PFSK-1 (cell line): ENCODE measurements around the gene MRTFB.

Experiments
- FOXP2 ChIP-seq: optimal IDR thresholded peaks from 2 replicates; pipeline ENCODE3; 2011; ENCODE audit warnings: borderline replicate concordance, control low read depth, inconsistent platforms; ENCODE audit not compliant: insufficient read depth; ENCODE audit errors: extremely low read length, extremely low read depth
- POLR2AphosphoS5 ChIP-seq: IDR thresholded peaks from 2 replicates; pipeline ENCODE4 v1.6.1; 2012; ENCODE audit warnings: low read depth, mild to moderate bottlenecking, control low read depth, low read length, moderate library complexity
- SIN3A ChIP-seq: IDR thresholded peaks from 2 replicates; pipeline ENCODE4 v1.6.1; 2012; ENCODE audit warnings: mild to moderate bottlenecking, low read length, moderate library complexity, borderline replicate concordance; ENCODE audit not compliant: insufficient read depth
- TAF1 ChIP-seq: IDR thresholded peaks from 2 replicates; pipeline ENCODE4 v1.6.1; 2012; ENCODE audit warnings: low read length, control low read depth, borderline replicate concordance; ENCODE audit not compliant: insufficient read depth
- TF ChIP-seq, protein P1 (sequence below), 2 experiments: IDR thresholded peaks; 2 replicates each; pipeline versions ENCODE4 v1.6.1 to v1.8.0; 2011 to 2012; ENCODE audit warnings: low read depth in 2 of 2, low read length in 2 of 2, control low read depth in 1 of 2, inconsistent platforms in 1 of 2, mild to moderate bottlenecking in 1 of 2, moderate library complexity in 1 of 2; ENCODE audit not compliant: insufficient read depth in 1 of 2

MRTFB gene

DNA sequence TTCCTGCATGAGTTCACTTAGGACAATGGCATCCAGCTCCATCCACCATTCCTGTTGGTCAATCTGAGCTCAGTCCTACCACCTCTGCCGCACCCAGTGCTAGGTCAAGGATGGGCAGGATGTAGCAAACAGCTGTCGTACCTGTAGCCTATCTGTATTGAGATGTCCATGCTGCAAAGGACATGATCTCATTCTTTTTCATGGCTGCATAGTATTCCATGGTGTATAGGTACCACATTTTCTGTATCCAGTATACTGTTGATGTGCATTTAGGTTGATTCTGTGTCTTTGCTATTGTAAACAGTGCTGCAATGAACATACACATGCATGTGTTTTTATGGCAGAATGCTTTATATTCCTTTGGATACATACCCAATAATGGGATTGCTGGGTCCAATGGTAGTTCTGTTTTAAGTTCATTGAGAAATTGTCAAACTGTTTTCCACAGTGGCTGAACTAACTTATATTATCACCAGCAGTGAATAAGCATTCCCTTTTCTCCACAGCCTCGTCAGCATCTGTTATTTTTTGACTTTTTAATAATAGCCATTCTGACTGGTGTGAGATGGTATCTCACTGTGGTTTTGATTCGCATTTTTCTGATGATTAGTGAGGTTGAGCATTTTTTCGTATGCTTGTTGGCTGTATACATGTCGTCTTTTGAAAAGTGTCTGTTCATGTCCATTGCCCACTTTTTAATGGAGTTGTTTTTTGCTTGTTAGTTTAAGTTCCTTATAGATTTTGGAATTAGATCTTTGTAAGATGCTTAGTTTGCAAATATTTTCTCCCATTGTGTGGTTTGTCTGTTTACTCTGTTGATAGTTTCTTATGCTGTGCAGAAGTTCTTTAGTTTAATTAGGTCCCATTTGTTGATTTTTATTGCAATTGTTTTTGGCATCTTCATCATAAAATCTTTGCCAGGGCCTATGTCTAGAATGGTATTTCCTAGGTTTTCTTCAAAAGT, 7.2 kb upstream of the MRTFB start:
- TF ChIP-seq SIN3A = no peak
- no peak for TF ChIP-seq TAF1
- TF ChIP-seq POLR2AphosphoS5 = no peak
- no peak for TF ChIP-seq FOXP2

DNA sequence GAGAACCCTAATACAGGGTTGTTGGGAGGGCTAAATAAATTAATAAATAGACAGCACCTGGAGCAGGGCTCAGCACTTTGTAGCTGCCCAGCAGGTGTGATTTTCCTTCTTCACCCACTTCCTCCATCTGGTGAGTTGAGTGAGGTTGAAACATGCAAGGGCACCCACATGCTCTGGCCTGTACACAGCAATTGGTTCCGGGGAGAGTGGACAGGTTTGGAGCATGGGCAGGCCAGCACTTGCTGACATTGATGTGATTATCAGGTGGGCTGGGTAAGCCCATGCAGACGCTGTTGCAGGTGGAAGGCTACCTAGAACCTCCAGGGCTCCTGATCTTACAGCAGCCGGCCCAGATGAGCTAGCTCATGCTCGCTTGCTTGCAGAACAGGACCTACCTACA, 1.3 kb upstream of the MRTFB start:
- TF ChIP-seq SIN3A (no peak), POLR2AphosphoS5 (no peak), FOXP2 (no peak), TAF1 (no peak)
- TF ChIP-seq, protein P1, sequence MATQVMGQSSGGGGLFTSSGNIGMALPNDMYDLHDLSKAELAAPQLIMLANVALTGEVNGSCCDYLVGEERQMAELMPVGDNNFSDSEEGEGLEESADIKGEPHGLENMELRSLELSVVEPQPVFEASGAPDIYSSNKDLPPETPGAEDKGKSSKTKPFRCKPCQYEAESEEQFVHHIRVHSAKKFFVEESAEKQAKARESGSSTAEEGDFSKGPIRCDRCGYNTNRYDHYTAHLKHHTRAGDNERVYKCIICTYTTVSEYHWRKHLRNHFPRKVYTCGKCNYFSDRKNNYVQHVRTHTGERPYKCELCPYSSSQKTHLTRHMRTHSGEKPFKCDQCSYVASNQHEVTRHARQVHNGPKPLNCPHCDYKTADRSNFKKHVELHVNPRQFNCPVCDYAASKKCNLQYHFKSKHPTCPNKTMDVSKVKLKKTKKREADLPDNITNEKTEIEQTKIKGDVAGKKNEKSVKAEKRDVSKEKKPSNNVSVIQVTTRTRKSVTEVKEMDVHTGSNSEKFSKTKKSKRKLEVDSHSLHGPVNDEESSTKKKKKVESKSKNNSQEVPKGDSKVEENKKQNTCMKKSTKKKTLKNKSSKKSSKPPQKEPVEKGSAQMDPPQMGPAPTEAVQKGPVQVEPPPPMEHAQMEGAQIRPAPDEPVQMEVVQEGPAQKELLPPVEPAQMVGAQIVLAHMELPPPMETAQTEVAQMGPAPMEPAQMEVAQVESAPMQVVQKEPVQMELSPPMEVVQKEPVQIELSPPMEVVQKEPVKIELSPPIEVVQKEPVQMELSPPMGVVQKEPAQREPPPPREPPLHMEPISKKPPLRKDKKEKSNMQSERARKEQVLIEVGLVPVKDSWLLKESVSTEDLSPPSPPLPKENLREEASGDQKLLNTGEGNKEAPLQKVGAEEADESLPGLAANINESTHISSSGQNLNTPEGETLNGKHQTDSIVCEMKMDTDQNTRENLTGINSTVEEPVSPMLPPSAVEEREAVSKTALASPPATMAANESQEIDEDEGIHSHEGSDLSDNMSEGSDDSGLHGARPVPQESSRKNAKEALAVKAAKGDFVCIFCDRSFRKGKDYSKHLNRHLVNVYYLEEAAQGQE (IDR thresholded peaks at IDR 0.05; ENCODE audit: insufficient read depth in 1 of 2, low read depth in 2 of 2, low read length in 2 of 2) = no peak

DNA sequence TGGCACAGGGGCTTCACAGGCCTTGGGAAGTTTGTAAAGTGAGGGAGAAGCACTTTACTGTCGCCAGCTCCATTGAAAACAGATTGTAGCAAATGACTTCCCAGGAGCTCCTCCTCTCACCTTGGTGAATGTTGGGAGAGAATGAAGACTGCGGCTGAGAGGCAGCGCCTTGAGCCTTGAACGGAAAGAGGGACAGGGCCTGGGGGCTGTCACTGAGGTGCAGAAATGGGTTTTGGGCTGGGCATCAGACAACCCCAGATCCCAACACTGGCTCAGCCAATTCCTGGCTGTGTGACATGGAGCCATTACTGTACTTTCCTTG, 603 bp upstream of the MRTFB start:
- no peak for TF ChIP-seq FOXP2
- TF ChIP-seq SIN3A = no peak
- TF ChIP-seq, protein P1 (IDR thresholded peaks at IDR 0.05; ENCODE audit: insufficient read depth in 1 of 2, low read depth in 2 of 2, low read length in 2 of 2) = no peak
- no peak for TF ChIP-seq TAF1
- no peak for TF ChIP-seq POLR2AphosphoS5

DNA sequence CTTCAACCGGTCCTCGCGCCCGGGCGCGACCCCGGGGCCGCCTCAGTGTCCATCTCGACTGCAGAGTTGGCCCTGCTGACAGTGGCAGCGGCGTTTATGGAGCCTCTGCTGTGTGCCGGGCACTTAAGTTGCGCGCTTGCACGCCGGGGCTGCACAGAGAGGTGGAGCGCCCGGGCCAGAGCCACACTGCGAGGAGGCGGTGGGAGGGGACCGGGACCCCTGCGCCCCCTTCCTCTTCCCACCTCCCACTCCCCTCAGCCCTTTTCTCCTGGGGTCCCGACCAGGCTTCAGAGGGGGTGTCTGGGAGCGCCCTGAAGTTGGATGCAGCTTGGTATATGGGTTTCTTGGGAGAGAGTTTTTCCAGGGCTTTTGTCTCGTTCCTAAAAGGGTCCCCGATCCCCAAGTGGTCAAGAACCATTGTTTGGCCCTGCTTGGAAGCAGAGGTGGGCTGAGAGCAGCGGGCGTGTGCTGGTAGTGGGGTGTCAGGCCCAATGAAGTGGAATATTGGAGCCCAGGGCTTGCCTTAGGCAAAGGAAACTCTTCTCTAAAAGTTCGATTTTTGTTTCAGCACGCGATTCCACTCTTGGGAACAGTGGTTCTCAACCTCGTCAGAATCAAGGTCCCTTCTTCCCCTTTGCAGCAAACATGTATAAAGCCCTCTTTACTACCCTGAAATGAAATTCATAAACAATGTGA, 605 bp downstream of the MRTFB start:
- TF ChIP-seq, protein P1 (IDR thresholded peaks at IDR 0.05; ENCODE audit: insufficient read depth in 1 of 2, low read depth in 2 of 2, low read length in 2 of 2) = no peak
- TF ChIP-seq FOXP2 = no peak
- TF ChIP-seq POLR2AphosphoS5 = no peak
- no peak for TF ChIP-seq TAF1
- no peak for TF ChIP-seq SIN3A

DNA sequence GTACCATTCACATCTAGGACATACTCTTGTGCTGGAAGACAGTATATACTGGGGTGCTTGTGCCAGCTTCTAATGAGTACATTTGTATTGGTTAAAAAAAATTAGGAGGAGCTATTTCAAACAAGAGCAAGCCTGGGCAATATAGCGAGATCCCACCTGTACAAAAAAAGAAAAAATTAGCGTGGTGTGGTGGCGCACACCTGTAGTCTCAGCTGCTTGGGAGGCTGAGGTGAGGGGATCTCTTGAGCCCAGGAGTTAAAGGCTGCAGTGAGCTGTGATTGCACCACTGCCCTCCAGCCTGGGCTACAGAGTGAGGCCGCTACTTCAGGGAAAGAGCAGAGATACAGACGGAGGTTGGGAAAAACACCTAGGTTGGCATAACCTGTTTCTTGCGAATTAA, 1.2 kb downstream of the MRTFB start:
- no peak for TF ChIP-seq POLR2AphosphoS5
- TF ChIP-seq, protein P1 (IDR thresholded peaks at IDR 0.05; ENCODE audit: insufficient read depth in 1 of 2, low read depth in 2 of 2, low read length in 2 of 2) = no peak
- no peak for TF ChIP-seq TAF1
- TF ChIP-seq SIN3A = no peak
- no peak for TF ChIP-seq FOXP2
